MCF 10A (cell line): ENCODE measurements around the gene ZNF254. TPM values are rescaled to one million over a fixed set of nuclear protein-coding genes. Genes with fewer than 3 reads are reported as not detected.

Experiments
- BruUV-seq: library from RNA; stranded (reverse); fragments of 400-500 nt; replicated peaks from 2 replicates; lab custom pipeline; 2021; lab: Mats Ljungman, UMichigan
- CTCF ChIA-PET: fragments of 300-600 bp; sonication (Branson Sonifier 250); formaldehyde crosslinking; extraction: SDS; loops from one replicate; lab custom pipeline; 2021; ENCODE audit warnings: antibody characterized with exemption, inconsistent platforms; lab: Yijun Ruan, JAX
- POLR2A ChIA-PET: fragments of 300-600, 350-650 bp; sonication (Branson Sonifier 250); formaldehyde crosslinking; extraction: SDS; loops from one replicate; lab custom pipeline; 2020; ENCODE audit warnings: antibody characterized with exemption, inconsistent platforms; lab: Yijun Ruan, JAX
- DNase-seq: peaks from one replicate; pipeline ENCODE4 v3.0.0-alpha.2; 2018; ENCODE audit not compliant: unreplicated experiment
- H3K27ac Mint-ChIP-seq: one replicate; pipeline ENCODE4 v1.8.0; 2022; ENCODE audit warnings: mild to moderate bottlenecking, low read depth, mixed read lengths; ENCODE audit not compliant: unreplicated experiment
- H3K27me3 Mint-ChIP-seq: one replicate; pipeline ENCODE4 v1.8.0; 2022; ENCODE audit warnings: mixed read lengths; ENCODE audit not compliant: insufficient read depth, unreplicated experiment
- H3K36me3 Mint-ChIP-seq: one replicate; pipeline ENCODE4 v1.8.0; 2022; ENCODE audit warnings: mild to moderate bottlenecking, moderate library complexity, mixed read lengths; ENCODE audit not compliant: insufficient read depth, unreplicated experiment
- H3K4me1 Mint-ChIP-seq: one replicate; pipeline ENCODE4 v1.8.0; 2022; ENCODE audit warnings: mixed read lengths; ENCODE audit not compliant: insufficient read depth, unreplicated experiment
- H3K4me3 Mint-ChIP-seq: one replicate; pipeline ENCODE4 v1.8.0; 2022; ENCODE audit warnings: mild to moderate bottlenecking, moderate library complexity, mixed read lengths; ENCODE audit not compliant: unreplicated experiment
- H3K9me3 Mint-ChIP-seq: one replicate; pipeline ENCODE4 v1.8.0; 2022; ENCODE audit warnings: mixed read lengths; ENCODE audit not compliant: unreplicated experiment
- CTCF ChIP-seq: fragments of 200-600 bp; IDR thresholded peaks from one replicate; pipeline ENCODE4 v1.8.0; 2022; ENCODE audit warnings: antibody characterized with exemption, mild to moderate bottlenecking; ENCODE audit not compliant: unreplicated experiment
- intact Hi-C: fragments of 100-400 bp; cut with micrococcal nuclease; formaldehyde crosslinking; loops from 2 replicates; pipeline ENCODE4 v1.14.1; 2022
- total RNA-seq: library from RNA; stranded (reverse); gene quantifications from 2 replicates; pipeline ENCODE4 v1.2.3, GENCODE V29; 2022

Gene ZNF254
- total RNA-seq, 1 experiment from 2014 or later = 5.3 TPM

DNA sequence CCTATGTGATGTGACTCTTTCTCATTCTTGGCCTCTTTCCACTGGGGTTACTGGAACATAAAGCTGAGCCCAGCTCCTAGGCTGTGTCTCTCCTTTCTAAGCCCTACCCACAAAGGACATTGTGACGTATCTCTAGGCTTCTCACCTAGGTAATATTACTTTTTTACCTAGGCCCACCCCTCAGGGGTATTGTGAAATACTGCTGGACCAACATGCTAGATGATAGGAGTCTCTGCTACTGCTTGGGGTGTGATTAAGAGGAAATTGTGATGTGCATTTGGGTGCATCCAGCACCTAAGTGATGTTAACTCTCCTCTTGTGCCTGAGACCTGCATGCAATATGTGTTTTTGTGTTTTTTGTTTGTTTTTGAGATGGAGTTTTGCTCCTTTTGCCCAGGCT lies 22.8 kb upstream of the ZNF254 start:
- intact Hi-C loops = no loop called here
- no peaks in the 10 kb centered on the region for H3K9me3 Mint-ChIP-seq
- no peak overlapping the region for H3K4me3 Mint-ChIP-seq
- no peak for DNase-seq
- ChIA-PET POLR2A (no interaction called here), CTCF (no interaction called here)
- no peak for TF ChIP-seq CTCF
- peaks cover 9% of the 10 kb centered on the region for H3K4me1 Mint-ChIP-seq
- no TSS peak for BruUV-seq
- H3K27me3 Mint-ChIP-seq = no peaks in the 10 kb centered on the region
- no peak overlapping the region for H3K27ac Mint-ChIP-seq
- peaks cover 10% of the 10 kb centered on the region for H3K36me3 Mint-ChIP-seq

- H3K4me3 Mint-ChIP-seq = no peak overlapping the region
Observed at GRCh38 chr19:24065243-24065642, 21.7 kb upstream of the ZNF254 start.

DNA sequence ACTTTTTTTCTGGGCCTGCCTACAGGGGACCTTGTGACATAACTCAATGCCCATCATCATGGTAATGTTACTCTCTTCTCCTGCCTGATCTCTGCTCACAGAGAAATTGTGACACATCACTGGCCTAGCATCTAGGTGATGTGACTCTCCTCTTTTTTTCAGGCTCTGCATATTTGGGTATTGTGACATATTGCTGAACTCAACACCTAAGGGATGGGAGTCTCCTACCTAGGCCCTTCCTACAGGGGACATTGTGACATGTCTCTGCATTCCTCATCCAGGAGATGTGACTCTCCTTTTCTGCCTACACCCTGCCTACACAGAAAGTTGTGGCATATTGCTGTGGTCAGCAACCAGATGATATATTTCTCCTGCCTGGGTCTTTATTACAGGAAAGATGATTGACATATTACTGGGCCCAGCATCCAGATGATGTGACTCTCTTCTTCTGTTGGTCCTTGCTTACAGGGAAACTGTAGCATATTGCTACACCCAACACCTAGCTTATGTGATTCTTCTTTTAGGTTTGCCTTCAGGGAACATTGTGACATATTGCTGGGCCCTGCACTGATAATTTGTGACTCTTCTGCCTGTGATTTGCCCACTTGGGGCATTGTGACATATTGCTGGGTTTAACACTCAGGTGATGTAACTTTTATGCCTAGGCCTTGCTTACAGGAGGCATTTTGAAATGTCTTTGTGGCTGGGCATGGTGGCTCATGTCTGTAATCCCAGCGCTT lies 21.0 kb upstream of the ZNF254 start:
- H3K27ac Mint-ChIP-seq = no peak overlapping the region
- CTCF ChIA-PET = no interaction called here
- peaks cover 5% of the 10 kb centered on the region for H3K36me3 Mint-ChIP-seq

More at GRCh38 chr19:24065243-24065642, 21.7 kb upstream of the ZNF254 start:
- DNase-seq = no peak
- H3K36me3 Mint-ChIP-seq = peaks cover 9% of the 10 kb centered on the region
- POLR2A ChIA-PET = no interaction called here
- intact Hi-C loops = no loop called here
- no peak overlapping the region for H3K27ac Mint-ChIP-seq
- no peak for TF ChIP-seq CTCF
- no TSS peak for BruUV-seq
- no peaks in the 10 kb centered on the region for H3K9me3 Mint-ChIP-seq
- CTCF ChIA-PET = no interaction called here
- H3K27me3 Mint-ChIP-seq = no peaks in the 10 kb centered on the region
- H3K4me1 Mint-ChIP-seq = peaks cover 13% of the 10 kb centered on the region

More for the DNA sequence above, 21.0 kb upstream of the ZNF254 start:
- no peak for TF ChIP-seq CTCF
- no TSS peak for BruUV-seq
- Mint-ChIP-seq H3K27me3 (no peaks in the 10 kb centered on the region), H3K9me3 (no peaks in the 10 kb centered on the region), H3K4me1 (peaks cover 7% of the 10 kb centered on the region), H3K4me3 (no peak overlapping the region)
- POLR2A ChIA-PET = interaction anchor here (2.1 kb wide), 1 partner anchor 21 kb away, joined by 7 read pairs; the partner anchor contains the start of gene ZNF254
- no peak for DNase-seq
- intact Hi-C loops = no loop called here
